OCI-LY1 (cell line): ENCODE measurements around the gene DLG5.

ENCODE experiments used
- CTCF ChIP-seq: fragments of 200-600 bp; sonication (generic), shearing (Covaris generic); IDR thresholded peaks from 2 replicates; pipeline ENCODE4 v1.5.1; 2017; ENCODE audit warnings: mild to moderate bottlenecking, antibody characterized with exemption, low read length, moderate library complexity, mixed read lengths
- EZH2 ChIP-seq: fragments of 200-600 bp; sonication (generic), shearing (Covaris generic); IDR thresholded peaks from 2 replicates; pipeline ENCODE4 v1.8.0; 2017; ENCODE audit warnings: borderline replicate concordance, mixed run types, mild to moderate bottlenecking, antibody characterized with exemption, low read length, moderate library complexity, mixed read lengths

- TF ChIP-seq CTCF (no peak; the same call in 1 of the 2 replicates), EZH2 (no peak)
Observed at GRCh38 chr10:77837925-77838595, 88.5 kb downstream of the DLG5 start.
